Measurements from ENCODE around the gene ARHGAP25. TPM values are rescaled to one million over a fixed set of nuclear protein-coding genes. Genes with fewer than 3 reads are reported as not detected.

ARHGAP25 gene
- total and polyA plus RNA-seq, 8 donors = 1.4 to 8.4 (median 2.0) TPM

DNA sequence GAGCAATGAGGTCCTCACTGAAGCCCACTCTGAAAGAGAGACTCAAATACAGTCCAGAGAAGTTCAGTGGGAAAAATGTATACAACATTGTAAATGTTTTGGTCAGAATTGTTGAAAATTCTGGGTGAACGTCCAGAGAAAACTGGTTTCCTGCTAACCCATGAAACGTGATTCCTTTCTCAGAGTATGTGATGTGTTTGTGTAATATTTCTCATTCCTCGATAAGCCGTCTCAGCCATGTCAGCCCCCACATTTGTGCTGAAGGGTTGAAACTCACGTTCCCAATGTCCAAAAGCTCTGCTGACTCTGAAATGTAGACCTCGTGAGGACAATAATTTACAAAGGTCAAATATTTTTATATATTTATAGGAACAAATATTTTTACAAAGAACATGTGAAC is 84.9 kb downstream of the ARHGAP25 start:
- WGBS, 2 donors = 76 to 85% methylated on average over 6 of the region's 6 CpGs
- FAIRE-seq (no peak), ATAC-seq (no peak), DNase-seq (no peak)
- Histone ChIP-seq H3K9me3 (no peaks in the 10 kb centered on the region), H3K27me3 (no peaks in the 10 kb centered on the region), H3K4me3 (no peak overlapping the region), H3K27ac (no peak overlapping the region), H3K36me3 (no peaks in the 10 kb centered on the region), H3K4me1 (no peaks in the 10 kb centered on the region)
- intact Hi-C loops (cut with DNase I) = no loop called here
- TF ChIP-seq CTCF (IDR thresholded peaks at IDR 0.05) = no peak

DNA sequence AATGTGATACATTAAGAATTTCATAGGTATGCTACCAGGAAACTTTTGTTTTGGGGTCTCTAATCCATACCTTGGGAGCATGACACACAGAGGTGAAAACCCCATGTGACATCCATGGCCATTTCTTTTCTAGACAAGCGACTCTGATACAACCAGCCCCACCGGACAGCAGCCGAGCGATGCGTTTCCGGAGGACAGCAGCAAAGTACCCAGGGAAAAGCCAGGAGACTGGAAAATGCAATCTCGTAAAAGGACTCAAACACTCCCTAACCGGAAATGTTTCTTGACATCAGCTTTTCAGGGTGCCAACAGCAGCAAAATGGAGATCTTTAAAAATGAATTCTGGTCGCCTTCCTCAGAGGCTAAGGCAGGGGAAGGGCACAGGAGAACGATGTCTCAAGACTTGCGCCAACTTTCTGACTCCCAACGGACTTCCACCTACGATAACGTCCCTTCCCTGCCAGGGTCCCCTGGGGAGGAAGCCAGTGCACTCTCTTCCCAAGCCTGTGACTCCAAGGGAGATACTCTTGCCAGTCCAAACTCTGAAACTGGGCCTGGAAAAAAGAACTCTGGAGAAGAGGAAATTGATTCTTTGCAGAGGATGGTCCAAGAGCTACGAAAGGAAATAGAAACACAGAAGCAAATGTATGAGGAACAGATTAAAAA is 87.7 kb downstream of the ARHGAP25 start:
- FAIRE-seq = no peak
- WGBS, 2 donors = 87 to 93% methylated on average over 15 of the region's 15 CpGs
- Histone ChIP-seq H3K27me3 (no peaks in the 10 kb centered on the region), H3K4me3 (no peak overlapping the region), H3K4me1 (no peaks in the 10 kb centered on the region), H3K36me3 (no peaks in the 10 kb centered on the region), H3K27ac (no peak overlapping the region), H3K9me3 (no peaks in the 10 kb centered on the region)
- intact Hi-C loops (cut with DNase I) = no loop called here
- no peak for DNase-seq
- TF ChIP-seq CTCF (IDR thresholded peaks at IDR 0.05) = no peak
- ATAC-seq = no peak

DNA sequence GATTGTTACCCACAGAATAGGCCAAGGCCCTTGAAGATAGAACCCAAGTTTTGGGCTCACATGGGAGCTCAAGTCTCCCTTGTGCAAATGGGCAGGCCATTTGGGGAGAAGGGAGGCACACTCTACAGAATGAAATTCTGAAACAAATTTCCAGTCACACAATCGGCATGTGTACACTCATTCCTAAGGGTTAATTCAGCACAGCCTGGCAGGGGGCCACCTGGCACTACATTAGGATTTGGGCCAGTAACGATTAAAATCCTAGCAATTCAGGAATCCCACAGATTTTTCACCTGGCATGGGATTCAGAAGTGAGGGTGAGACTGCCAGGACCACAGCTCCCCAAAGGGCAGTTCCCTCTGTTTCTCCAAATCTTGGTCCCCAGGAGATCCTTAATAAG is 90.2 kb downstream of the ARHGAP25 start:
- Histone ChIP-seq H3K9me3 (no peaks in the 10 kb centered on the region), H3K36me3 (no peaks in the 10 kb centered on the region), H3K4me1 (peaks cover 0 to 15% (median 9%) of the 10 kb centered on the region in 3 donors), H3K27me3 (no peaks in the 10 kb centered on the region), H3K4me3 (no peak overlapping the region), H3K27ac (no peak overlapping the region)
- DNase-seq (no peak), ATAC-seq (no peak), FAIRE-seq (no peak)
- TF ChIP-seq CTCF (IDR thresholded peaks at IDR 0.05) = no peak
- intact Hi-C loops (cut with DNase I) = no loop called here
- 28 to 29% methylated on average over 2 of the region's 2 CpGs for WGBS, 2 donors

GRCh38 chr2:68825866-68826265 is 91.3 kb downstream of the ARHGAP25 start:
- WGBS, 2 donors = 77 to 84% methylated on average over 5 of the region's 5 CpGs
- no peak for FAIRE-seq
- Histone ChIP-seq H3K36me3 (no peaks in the 10 kb centered on the region), H3K27ac (no peak overlapping the region), H3K27me3 (no peaks in the 10 kb centered on the region), H3K9me3 (no peaks in the 10 kb centered on the region), H3K4me3 (no peak overlapping the region), H3K4me1 (peaks cover 0 to 19% (median 9%) of the 10 kb centered on the region in 3 donors)
- no peak for DNase-seq
- intact Hi-C loops (cut with DNase I) = no loop called here
- no peak for TF ChIP-seq CTCF (IDR thresholded peaks at IDR 0.05)
- ATAC-seq = no peak

DNA sequence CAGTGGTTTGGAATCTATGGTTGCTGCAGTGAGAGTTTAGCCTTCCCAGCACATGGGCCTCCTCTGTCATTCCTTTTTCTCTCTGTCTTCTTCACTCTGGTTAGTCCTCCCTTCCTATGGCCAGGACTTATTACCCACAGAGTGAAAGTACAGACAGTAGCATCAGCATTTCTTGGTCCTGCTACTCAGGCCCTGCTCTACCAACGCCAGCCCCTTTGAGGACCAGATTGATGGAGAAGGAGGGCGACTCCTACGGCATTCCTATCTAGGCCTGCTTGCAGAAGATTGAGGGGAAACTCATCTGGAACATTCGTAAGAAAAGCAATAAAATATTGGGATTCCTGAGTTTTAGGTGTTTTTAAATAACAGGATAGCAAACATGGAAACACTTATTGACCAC is 93.1 kb downstream of the ARHGAP25 start:
- no peak overlapping the region for H3K27ac ChIP-seq
- intact Hi-C loops (cut with DNase I) = no loop called here
- no peak for FAIRE-seq
- no peak for ATAC-seq
- H3K27me3 ChIP-seq = no peaks in the 10 kb centered on the region
- H3K4me3 ChIP-seq = no peak overlapping the region
- no peaks in the 10 kb centered on the region for H3K9me3 ChIP-seq
- DNase-seq = no peak
- peaks cover 0 to 30% (median 9%) of the 10 kb centered on the region in 3 donors for H3K4me1 ChIP-seq
- 66 to 87% methylated on average over 4 of the region's 4 CpGs for WGBS, 2 donors
- no peak for TF ChIP-seq CTCF (IDR thresholded peaks at IDR 0.05)
- H3K36me3 ChIP-seq = no peaks in the 10 kb centered on the region

Data from pancreas (tissue), 10 donors.